ENCODE data around the gene LHPP. TPM values are rescaled to one million over a fixed set of nuclear protein-coding genes. Genes with fewer than 3 reads are reported as not detected.

LHPP gene
- total and polyA plus RNA-seq, 10 donors = 16.8 to 36.8 (median 23.5) TPM

- intact Hi-C loops (cut with DNase I; ENCODE audit: low total_unique reads) = loop anchor here (10.0 kb wide), 1 partner anchor 104 kb away; the partner anchor contains the start of gene FAM53B
- peaks cover 0 to 39% (median 5%) of the 10 kb centered on the region in 6 donors for H3K36me3 ChIP-seq
- H3K9me3 ChIP-seq = no peaks in the 10 kb centered on the region
- H3K4me1 ChIP-seq = peaks cover 64 to 100% (median 99%) of the 10 kb centered on the region in 6 donors
- no peaks in the 10 kb centered on the region for H3K27me3 ChIP-seq (replicated peaks in 1 of 7)
- 32 to 53% (median 38%) methylated on average over 20 of the region's 20 CpGs for WGBS, 5 donors
- peak overlapping the region; percentile 37 to 95 (median 86) for H3K27ac ChIP-seq
- TF ChIP-seq CTCF (IDR thresholded peaks at IDR 0.05 in 8 of 11, conservative IDR thresholded peaks at IDR 0.05 in 3 of 11) = no peak
- peak; percentile 64 to 77 (median 71) for TF ChIP-seq POLR2AphosphoS5 (IDR thresholded peaks at IDR 0.05)
- TF ChIP-seq POLR2A (IDR thresholded peaks at IDR 0.05) = no peak
- peak overlapping the region in 1 of 8 donors; percentile 46 for H3K4me3 ChIP-seq
- DNase-seq = peak; percentile 85
These were observed 179.1 kb downstream of the LHPP start for GRCh38 chr10:124640538-124641231.

- WGBS, 5 donors = 47 to 57% (median 49%) methylated on average over 15 of the region's 15 CpGs
- H3K27me3 ChIP-seq (replicated peaks in 1 of 7) = no peaks in the 10 kb centered on the region
- H3K4me3 ChIP-seq = peak overlapping the region in 1 of 8 donors; percentile 46
- H3K4me1 ChIP-seq = peaks cover 68 to 100% (median 100%) of the 10 kb centered on the region in 6 donors
- no peaks in the 10 kb centered on the region for H3K9me3 ChIP-seq
- peak overlapping the region; percentile 37 to 95 (median 86) for H3K27ac ChIP-seq
- TF ChIP-seq CTCF (IDR thresholded peaks at IDR 0.05 in 8 of 11, conservative IDR thresholded peaks at IDR 0.05 in 3 of 11) (no peak), POLR2AphosphoS5 (IDR thresholded peaks at IDR 0.05) (no peak), POLR2A (IDR thresholded peaks at IDR 0.05) (no peak)
- peaks cover 0 to 45% (median 5%) of the 10 kb centered on the region in 6 donors for H3K36me3 ChIP-seq
- peak; percentile 76 for DNase-seq
- intact Hi-C loops (cut with DNase I; ENCODE audit: low total_unique reads) = loop anchor here (10.0 kb wide), 1 partner anchor 103 kb away; the partner anchor contains the start of gene FAM53B
These were observed 179.9 kb downstream of the LHPP start for GRCh38 chr10:124641282-124642087.

GRCh38 chr10:124642088-124642710, 180.6 kb downstream of the LHPP start:
- intact Hi-C loops (cut with DNase I; ENCODE audit: low total_unique reads) = loop anchor here (10.0 kb wide), 1 partner anchor 103 kb away; the partner anchor contains the start of gene FAM53B
- Histone ChIP-seq H3K27me3 (replicated peaks in 1 of 7) (no peaks in the 10 kb centered on the region), H3K9me3 (no peaks in the 10 kb centered on the region), H3K27ac (peak overlapping the region; percentile 37 to 95 (median 86)), H3K36me3 (peaks cover 0 to 41% (median 5%) of the 10 kb centered on the region in 6 donors), H3K4me3 (peak overlapping the region in 1 of 8 donors; percentile 46), H3K4me1 (peaks cover 73 to 100% (median 100%) of the 10 kb centered on the region in 6 donors)
- 81 to 88% (median 84%) methylated on average over 14 to 20 of the region's 20 CpGs for WGBS, 5 donors
- DNase-seq = peak; percentile 79
- TF ChIP-seq POLR2AphosphoS5 (IDR thresholded peaks at IDR 0.05) = peak in 2 of 3 donors; percentile 3 to 41
- no peak for TF ChIP-seq CTCF (IDR thresholded peaks at IDR 0.05 in 8 of 11, conservative IDR thresholded peaks at IDR 0.05 in 3 of 11)
- TF ChIP-seq POLR2A (IDR thresholded peaks at IDR 0.05) = no peak

Data from spleen (tissue), 11 donors.